CD8-positive, alpha-beta memory T cell (primary cell): ENCODE results near the gene ZMIZ1. TPM values are rescaled to one million over a fixed set of nuclear protein-coding genes. Genes with fewer than 3 reads are reported as not detected.

Experiments used
- CTCF ChIA-PET: fragments of 350-600 bp; sonication (Branson Sonifier 250); formaldehyde crosslinking; loops from one replicate; lab custom pipeline; 2021; ENCODE audit warnings: antibody characterized with exemption; lab: Charles Lee
- POLR2A ChIA-PET: fragments of 350-600 bp; sonication (Branson Sonifier 250); formaldehyde crosslinking; loops from one replicate; lab custom pipeline; 2021; ENCODE audit warnings: antibody characterized with exemption; lab: Charles Lee
- DNase-seq, 5 donors: peaks; one replicate each; pipeline versions ENCODE4 v3.0.0 to v3.0.0-alpha.2; 2020 to 2022; ENCODE audit warnings: mixed read lengths in 1 of 5
- H3K27ac ChIP-seq: one replicate; pipeline ENCODE4 v1.7.0; 2013; ENCODE audit warnings: low read depth, mild to moderate bottlenecking, low read length, moderate library complexity
- H3K27me3 ChIP-seq: 2 replicates; pipeline ENCODE4 v1.7.0; 2013; ENCODE audit warnings: low read length, mild to moderate bottlenecking; ENCODE audit not compliant: insufficient read depth, poor library complexity, severe bottlenecking
- H3K36me3 ChIP-seq: 2 replicates; pipeline ENCODE4 v1.7.0; 2013; ENCODE audit warnings: mild to moderate bottlenecking, low read length, moderate library complexity; ENCODE audit not compliant: insufficient read depth
- H3K4me1 ChIP-seq: 2 replicates; pipeline ENCODE4 v1.7.0; 2013; ENCODE audit warnings: mild to moderate bottlenecking, low read length, moderate library complexity; ENCODE audit not compliant: insufficient read depth
- H3K4me3 ChIP-seq: 2 replicates; pipeline ENCODE4 v1.7.0; 2013; ENCODE audit warnings: mild to moderate bottlenecking, low read length
- H3K9me3 ChIP-seq: 2 replicates; pipeline ENCODE4 v1.7.0; 2013; ENCODE audit warnings: mild to moderate bottlenecking, low read length
- H3K27ac Mint-ChIP-seq, 8 donors: one replicate each; pipeline ENCODE4 v1.8.0; 2020 to 2021; ENCODE audit warnings: mixed read lengths in 8 of 8, mild to moderate bottlenecking in 6 of 8, inconsistent platforms in 3 of 8, moderate library complexity in 3 of 8
- H3K27me3 Mint-ChIP-seq, 2 donors: one replicate each; pipeline ENCODE4 v1.8.0; 2020 to 2021; ENCODE audit warnings: mixed read lengths in 2 of 2, mild to moderate bottlenecking in 1 of 2, moderate library complexity in 1 of 2
- H3K36me3 Mint-ChIP-seq, 3 donors: one replicate each; pipeline ENCODE4 v1.8.0; 2020 to 2021; ENCODE audit warnings: mixed read lengths in 3 of 3, inconsistent platforms in 1 of 3, mild to moderate bottlenecking in 1 of 3
- H3K4me1 Mint-ChIP-seq, 3 donors: one replicate each; pipeline ENCODE4 v1.8.0; 2020 to 2021; ENCODE audit warnings: mixed read lengths in 3 of 3, inconsistent platforms in 1 of 3, mild to moderate bottlenecking in 1 of 3
- H3K4me3 Mint-ChIP-seq, 7 donors: one replicate each; pipeline ENCODE4 v1.8.0; 2020 to 2021; ENCODE audit warnings: mixed read lengths in 7 of 7, mild to moderate bottlenecking in 6 of 7, moderate library complexity in 4 of 7, inconsistent platforms in 2 of 7
- H3K9me3 Mint-ChIP-seq, 5 donors: one replicate each; pipeline ENCODE4 v1.8.0; 2020 to 2022; ENCODE audit warnings: mixed read lengths in 5 of 5, mild to moderate bottlenecking in 3 of 5, moderate library complexity in 2 of 5, inconsistent platforms in 1 of 5
- polyA plus RNA-seq: library from polyadenylated mRNA; unstranded; fragments of 300-500 nt; fragmentation: Illumina TruSeq; gene quantifications from one replicate; pipeline ENCODE4 v1.2.3, GENCODE V29; 2021
- total RNA-seq, 2 experiments: library from RNA; stranded (reverse); gene quantifications; one replicate each; pipeline ENCODE4 v1.2.3, GENCODE V29; 2021

The ZMIZ1 gene
- total and polyA plus RNA-seq, 3 experiments from 2014 or later = 8.0 to 36.3 (median 34.7) TPM

DNA sequence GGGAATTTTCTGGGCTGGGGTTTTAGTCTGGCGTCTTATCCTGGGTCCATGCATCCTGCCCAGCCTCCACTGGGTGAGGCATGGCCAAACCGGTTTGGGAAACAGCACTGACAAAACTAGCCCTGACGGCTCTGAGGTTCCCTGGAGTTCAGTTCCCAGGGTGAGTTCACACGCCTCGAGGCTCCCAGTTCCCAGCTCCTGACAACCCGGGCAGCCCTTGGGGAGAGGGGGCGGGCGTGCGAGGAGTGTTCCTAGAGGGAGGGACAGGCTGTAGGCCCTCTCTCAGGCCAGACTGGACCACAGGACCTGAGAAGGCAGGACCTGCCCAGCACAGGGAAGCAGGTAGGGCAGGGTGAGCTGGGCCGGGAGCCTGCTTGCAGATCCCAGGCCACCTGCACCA, 196.2 kb downstream of the ZMIZ1 start:
- H3K4me1 Mint-ChIP-seq = peaks cover 39 to 67% (median 42%) of the 10 kb centered on the region in 3 donors
- CTCF ChIA-PET = interaction anchor here (0.6 to 1.5 kb wide), 2 partner anchors 8 to 438 kb away, joined by 3 to 4 read pairs; no protein-coding TSS in a partner anchor

DNA sequence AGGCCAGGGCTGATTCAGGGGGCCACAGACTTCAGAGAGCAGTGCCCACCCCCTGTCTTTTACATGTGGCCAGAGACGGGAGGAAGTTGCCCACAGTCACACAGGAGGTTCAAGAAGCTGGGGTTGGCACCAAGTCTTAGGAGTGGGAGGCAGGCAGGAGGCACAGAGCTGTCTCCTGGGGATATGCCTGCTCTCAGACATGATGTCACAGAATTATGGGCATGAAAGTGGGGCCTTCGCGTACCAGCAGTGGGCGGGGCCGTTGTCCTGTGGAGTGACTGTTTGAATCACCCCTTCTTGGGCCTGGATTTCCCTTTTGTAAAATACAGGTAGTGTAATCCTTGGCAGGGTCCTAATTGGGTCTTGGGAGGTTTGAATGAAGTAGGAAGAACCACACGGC, 197.3 kb downstream of the ZMIZ1 start:
- Mint-ChIP-seq H3K36me3 (peaks cover 0 to 4% (median 2%) of the 10 kb centered on the region in 3 donors), H3K27me3 (no peaks in the 10 kb centered on the region), H3K4me1 (peaks cover 34 to 67% (median 42%) of the 10 kb centered on the region in 3 donors), H3K27ac (peak overlapping the region; percentile 75 to 96 (median 84)), H3K4me3 (peak overlapping the region in 3 of 7 donors; percentile 11 to 46 (median 38)), H3K9me3 (no peaks in the 10 kb centered on the region)
- no peak overlapping the region for H3K4me3 ChIP-seq
- CTCF ChIA-PET = interaction anchor here (0.7 to 1.5 kb wide), 2 partner anchors 9 to 16 kb away, joined by 3 to 4 read pairs; no protein-coding TSS in a partner anchor
- no peak overlapping the region for H3K27ac ChIP-seq
- peaks cover 24% of the 10 kb centered on the region for H3K4me1 ChIP-seq
- POLR2A ChIA-PET = no interaction called here
- H3K36me3 ChIP-seq = no peaks in the 10 kb centered on the region
- H3K9me3 ChIP-seq = no peaks in the 10 kb centered on the region
- H3K27me3 ChIP-seq = no peaks in the 10 kb centered on the region
- DNase-seq = no peak

More for the DNA sequence above, 196.2 kb downstream of the ZMIZ1 start:
- Histone ChIP-seq H3K36me3 (no peaks in the 10 kb centered on the region), H3K4me3 (no peak overlapping the region), H3K9me3 (no peaks in the 10 kb centered on the region), H3K27ac (no peak overlapping the region), H3K4me1 (peaks cover 24% of the 10 kb centered on the region), H3K27me3 (no peaks in the 10 kb centered on the region)
- POLR2A ChIA-PET = no interaction called here
- no peak for DNase-seq
- no peaks in the 10 kb centered on the region for H3K9me3 Mint-ChIP-seq
- H3K27ac Mint-ChIP-seq = peak overlapping the region in 4 of 8 donors; percentile 31 to 83 (median 67)
- no peaks in the 10 kb centered on the region for H3K27me3 Mint-ChIP-seq
- no peak overlapping the region for H3K4me3 Mint-ChIP-seq
- peaks cover 0 to 4% (median 0%) of the 10 kb centered on the region in 3 donors for H3K36me3 Mint-ChIP-seq

DNA sequence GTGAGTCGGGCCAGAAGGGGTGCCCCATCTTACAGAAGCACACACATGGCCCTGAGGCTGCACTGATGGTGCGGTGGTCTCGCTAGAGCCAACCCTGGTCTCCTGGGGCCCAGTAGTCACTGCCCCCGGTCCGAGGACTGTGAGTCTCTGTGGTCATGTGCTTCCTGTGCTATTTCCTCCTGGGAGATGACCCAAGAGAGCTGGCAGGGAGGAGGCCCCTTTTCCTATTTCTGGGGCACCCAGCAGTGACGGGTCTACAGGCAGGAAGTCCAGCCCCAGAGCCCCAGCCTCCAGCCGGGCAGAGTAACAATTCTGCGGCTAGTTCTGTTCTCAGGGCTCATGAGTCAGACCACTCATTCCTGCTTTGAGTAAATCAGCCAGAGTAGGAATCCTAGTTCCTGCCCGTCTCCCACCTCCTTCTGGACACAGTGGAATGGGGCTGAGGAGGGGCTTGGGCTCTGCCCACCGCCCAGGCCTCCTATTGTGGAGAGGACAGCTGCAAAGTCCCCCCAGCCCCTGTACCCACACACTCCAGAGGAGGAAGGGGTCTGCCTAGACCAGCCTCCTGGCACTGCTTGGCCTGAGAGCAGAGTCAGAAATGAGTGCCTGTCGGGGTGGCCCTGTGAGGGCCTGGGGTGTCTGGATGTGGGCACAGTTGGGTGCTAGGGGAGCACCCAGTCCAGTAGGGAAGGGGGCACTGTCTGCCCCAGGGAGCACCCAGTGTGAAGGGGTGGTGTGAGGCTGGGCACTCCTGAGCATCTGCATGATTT, 198.0 kb downstream of the ZMIZ1 start:
- H3K27ac Mint-ChIP-seq = peak overlapping the region; percentile 73 to 96 (median 85)
- no peaks in the 10 kb centered on the region for H3K9me3 Mint-ChIP-seq
- Histone ChIP-seq H3K4me3 (no peak overlapping the region), H3K27ac (no peak overlapping the region), H3K4me1 (peaks cover 24% of the 10 kb centered on the region), H3K27me3 (no peaks in the 10 kb centered on the region), H3K9me3 (no peaks in the 10 kb centered on the region), H3K36me3 (no peaks in the 10 kb centered on the region)
- CTCF ChIA-PET = interaction anchor here (1.5 kb wide), 1 partner anchor 10 kb away, joined by 4 read pairs; no protein-coding TSS in a partner anchor
- peak overlapping the region in 2 of 7 donors; percentile 38 to 46 for H3K4me3 Mint-ChIP-seq
- peaks cover 0 to 4% (median 2%) of the 10 kb centered on the region in 3 donors for H3K36me3 Mint-ChIP-seq
- peaks cover 34 to 69% (median 44%) of the 10 kb centered on the region in 3 donors for H3K4me1 Mint-ChIP-seq
- no peak for DNase-seq
- H3K27me3 Mint-ChIP-seq = no peaks in the 10 kb centered on the region
- POLR2A ChIA-PET = no interaction called here

DNA sequence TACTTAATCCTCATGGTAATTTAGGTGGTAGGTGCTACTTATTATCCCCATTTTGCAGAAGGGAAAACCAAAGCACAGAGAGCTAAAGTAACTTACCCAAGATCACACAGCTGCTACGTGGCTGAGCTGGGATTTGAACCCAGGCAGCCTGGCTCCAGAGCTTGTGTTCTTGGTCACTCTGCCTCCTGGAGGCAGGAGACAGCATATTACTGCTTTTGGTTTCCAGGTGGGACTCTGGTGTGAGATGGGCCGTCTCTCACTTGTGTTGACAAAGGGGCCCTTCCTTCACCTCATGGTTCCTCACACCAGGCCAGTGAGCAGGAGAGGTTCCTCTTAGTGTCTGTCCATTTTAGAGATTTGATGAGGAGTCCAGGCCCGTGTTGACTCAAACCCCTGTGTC, 198.7 kb downstream of the ZMIZ1 start:
- Histone ChIP-seq H3K27ac (no peak overlapping the region), H3K9me3 (no peaks in the 10 kb centered on the region), H3K4me1 (peaks cover 24% of the 10 kb centered on the region), H3K36me3 (no peaks in the 10 kb centered on the region), H3K4me3 (no peak overlapping the region), H3K27me3 (no peaks in the 10 kb centered on the region)
- Mint-ChIP-seq H3K4me3 (peak overlapping the region in 1 of 7 donors; percentile 3), H3K9me3 (no peaks in the 10 kb centered on the region), H3K4me1 (peaks cover 39 to 68% (median 44%) of the 10 kb centered on the region in 3 donors), H3K36me3 (peaks cover 0 to 4% (median 2%) of the 10 kb centered on the region in 3 donors), H3K27ac (peak overlapping the region in 5 of 8 donors; percentile 83 to 96 (median 86)), H3K27me3 (no peaks in the 10 kb centered on the region)
- POLR2A ChIA-PET = no interaction called here
- CTCF ChIA-PET = interaction anchor here (1.3 kb wide), 1 partner anchor 8 kb away, joined by 3 read pairs; no protein-coding TSS in a partner anchor
- DNase-seq = no peak

DNA sequence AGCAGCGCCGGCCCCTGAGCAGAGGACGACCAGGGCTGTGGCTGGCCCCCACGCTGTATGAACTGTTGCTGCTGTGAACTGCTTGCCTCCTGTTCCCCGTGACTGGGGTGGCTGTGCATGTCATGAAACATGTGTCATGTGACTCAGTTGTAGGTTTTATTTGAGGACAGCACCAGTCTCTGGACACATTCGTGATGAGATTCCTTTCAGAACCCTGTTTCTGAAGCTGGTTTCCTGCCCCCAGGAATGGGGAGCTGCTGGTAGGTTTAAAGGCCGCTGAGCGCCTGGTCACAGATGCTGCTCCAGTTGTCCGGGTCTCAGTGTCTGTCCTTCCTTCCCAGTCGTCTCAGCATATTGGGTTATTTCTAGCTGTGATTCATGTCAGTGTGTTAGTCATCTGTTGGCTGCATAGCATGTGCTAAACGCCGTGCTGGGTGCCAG, 199.4 kb downstream of the ZMIZ1 start:
- Histone ChIP-seq H3K36me3 (no peaks in the 10 kb centered on the region), H3K4me3 (no peak overlapping the region), H3K27ac (no peak overlapping the region), H3K9me3 (no peaks in the 10 kb centered on the region), H3K4me1 (peaks cover 24% of the 10 kb centered on the region), H3K27me3 (no peaks in the 10 kb centered on the region)
- CTCF ChIA-PET = interaction anchor here (1.3 kb wide), 1 partner anchor 9 kb away, joined by 3 read pairs; no protein-coding TSS in a partner anchor
- no peaks in the 10 kb centered on the region for H3K27me3 Mint-ChIP-seq
- peak overlapping the region in 1 of 7 donors; percentile 84 for H3K4me3 Mint-ChIP-seq
- peaks cover 41 to 66% (median 44%) of the 10 kb centered on the region in 3 donors for H3K4me1 Mint-ChIP-seq
- H3K27ac Mint-ChIP-seq = peak overlapping the region in 3 of 8 donors; percentile 17 to 96 (median 52)
- no peak for DNase-seq
- H3K36me3 Mint-ChIP-seq = peaks cover 0 to 4% (median 2%) of the 10 kb centered on the region in 3 donors
- H3K9me3 Mint-ChIP-seq = no peaks in the 10 kb centered on the region
- POLR2A ChIA-PET = no interaction called here

DNA sequence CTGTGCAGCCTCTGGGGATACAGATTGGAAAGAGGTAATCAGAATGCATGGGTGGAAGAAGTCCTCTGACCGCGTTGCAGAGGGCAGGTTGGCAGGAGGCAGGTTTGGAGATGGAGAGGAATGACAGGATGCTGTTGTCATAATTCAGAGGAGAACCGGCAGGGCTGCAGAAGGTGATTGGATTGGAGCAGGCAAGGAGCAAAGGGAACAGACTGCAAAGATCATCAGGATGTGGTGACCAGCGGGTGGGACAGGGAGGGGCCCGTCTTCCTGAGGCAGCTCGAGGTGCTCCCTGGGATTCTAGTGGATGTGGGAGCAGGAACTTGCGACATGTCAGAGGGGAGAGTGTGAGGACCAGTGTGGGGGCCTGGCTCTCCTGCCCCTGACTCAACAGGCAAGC, 200.0 kb downstream of the ZMIZ1 start:
- Histone ChIP-seq H3K27me3 (no peaks in the 10 kb centered on the region), H3K27ac (no peak overlapping the region), H3K36me3 (no peaks in the 10 kb centered on the region), H3K4me1 (peaks cover 24% of the 10 kb centered on the region), H3K9me3 (no peaks in the 10 kb centered on the region), H3K4me3 (no peak overlapping the region)
- H3K36me3 Mint-ChIP-seq = peaks cover 0 to 4% (median 2%) of the 10 kb centered on the region in 3 donors
- no peaks in the 10 kb centered on the region for H3K27me3 Mint-ChIP-seq
- peak overlapping the region in 1 of 7 donors; percentile 84 for H3K4me3 Mint-ChIP-seq
- no peaks in the 10 kb centered on the region for H3K9me3 Mint-ChIP-seq
- ChIA-PET POLR2A (no interaction called here), CTCF (interaction anchor here (1.3 kb wide), 1 partner anchor 10 kb away, joined by 3 read pairs; no protein-coding TSS in a partner anchor)
- no peak for DNase-seq
- H3K27ac Mint-ChIP-seq = peak overlapping the region in 3 of 8 donors; percentile 17 to 94 (median 52)
- peaks cover 41 to 66% (median 42%) of the 10 kb centered on the region in 3 donors for H3K4me1 Mint-ChIP-seq

DNA sequence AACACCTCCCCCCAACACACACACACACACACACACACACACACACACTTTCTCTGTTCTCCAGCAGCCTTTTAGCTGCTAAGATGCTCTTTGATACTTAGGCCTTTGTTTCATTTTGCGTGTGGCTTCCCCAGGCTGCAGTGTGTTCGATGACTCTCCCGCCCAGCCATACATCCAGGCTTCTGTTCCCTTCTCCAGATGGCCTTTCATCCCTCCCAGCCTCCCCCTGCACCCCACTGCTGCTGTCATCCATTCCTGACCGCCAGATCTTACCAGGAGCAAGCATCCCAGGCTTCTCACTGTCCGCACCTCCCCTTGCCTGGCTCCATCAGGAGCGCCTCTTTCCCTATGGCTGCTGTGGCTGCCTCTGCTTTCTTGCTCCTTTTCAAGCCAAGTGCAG, 200.7 kb downstream of the ZMIZ1 start:
- DNase-seq = no peak
- ChIA-PET CTCF (interaction anchor here (1.1 kb wide), 1 partner anchor 105 kb away, joined by 3 read pairs; no protein-coding TSS in a partner anchor), POLR2A (no interaction called here)
- H3K36me3 ChIP-seq = no peaks in the 10 kb centered on the region
- H3K27me3 ChIP-seq = no peaks in the 10 kb centered on the region
- H3K27ac Mint-ChIP-seq = peak overlapping the region in 2 of 8 donors; percentile 42 to 84
- H3K27ac ChIP-seq = no peak overlapping the region
- no peak overlapping the region for H3K4me3 ChIP-seq
- H3K4me3 Mint-ChIP-seq = no peak overlapping the region
- H3K27me3 Mint-ChIP-seq = no peaks in the 10 kb centered on the region
- H3K9me3 Mint-ChIP-seq = no peaks in the 10 kb centered on the region
- no peaks in the 10 kb centered on the region for H3K9me3 ChIP-seq
- H3K4me1 ChIP-seq = peaks cover 24% of the 10 kb centered on the region
- peaks cover 0 to 4% (median 2%) of the 10 kb centered on the region in 3 donors for H3K36me3 Mint-ChIP-seq
- peaks cover 40 to 60% (median 41%) of the 10 kb centered on the region in 3 donors for H3K4me1 Mint-ChIP-seq
